Adrenal gland (tissue), 5 donors: ENCODE data around the gene TMEM135.

Experiments used
- CTCF ChIP-seq, 6 experiments: fragments of 450-650 bp in 4 of 6; fragments of 200-600 bp in 2 of 6; sonication (generic) in 1 of 6; IDR thresholded peaks; 1 replicate in 5 of 6; 2 replicates in 1 of 6; pipeline versions ENCODE4 v1.5.1 to v1.8.0; 2016 to 2021; ENCODE audit warnings: antibody characterized with exemption in 6 of 6, mild to moderate bottlenecking in 2 of 6, moderate library complexity in 1 of 6
- POLR2A ChIP-seq, 2 donors: fragments of 450-650 bp; IDR thresholded peaks; one replicate each; pipeline ENCODE4 v1.6.1; 2017; ENCODE audit warnings: antibody characterized with exemption in 2 of 2, mild to moderate bottlenecking in 2 of 2, moderate library complexity in 1 of 2
- donor health status: DM: no; HTN: no; CAD: no.

GRCh38 chr11:87281496-87281895 is 243.8 kb downstream of the TMEM135 start:
- TF ChIP-seq CTCF (IDR thresholded peaks at IDR 0.05): peak in 2 of 6 experiments; percentile 32 to 47
- no peak for TF ChIP-seq POLR2A (IDR thresholded peaks at IDR 0.05)
